B cell (primary cell): ENCODE measurements around the gene SFXN2. TPM values are rescaled to one million over a fixed set of nuclear protein-coding genes. Genes with fewer than 3 reads are reported as not detected.

Experiments
- ATAC-seq: fragments of 200-7000 bp; cut with Tn5 transposase; one replicate; pipeline ENCODE4 v1.10.0; 2021; ENCODE audit warnings: low read depth, mild to moderate bottlenecking, moderate number of reproducible peaks, moderate library complexity
- CTCF ChIA-PET: fragments of 350-600 bp; sonication (Branson Sonifier 250); formaldehyde crosslinking; loops from one replicate; lab custom pipeline; 2021; ENCODE audit warnings: antibody characterized with exemption, inconsistent platforms; lab: Charles Lee
- POLR2A ChIA-PET: fragments of 350-600 bp; sonication (Branson Sonifier 250); formaldehyde crosslinking; loops from one replicate; lab custom pipeline; 2021; ENCODE audit warnings: antibody characterized with exemption; lab: Charles Lee
- DNase-seq: peaks from one replicate; pipeline ENCODE4 v3.0.0; 2013
- H2AFZ ChIP-seq: 2 replicates; pipeline ENCODE4 v1.6.1; 2012; ENCODE audit warnings: mild to moderate bottlenecking, low read depth, low read length; ENCODE audit not compliant: insufficient read depth, poor library complexity, severe bottlenecking
- H3K27ac ChIP-seq, 2 donors: 1 replicate in 1 of 2; 2 replicates in 1 of 2; pipeline ENCODE4 v1.5.1; 2012 to 2013; ENCODE audit warnings: low read length in 2 of 2, mild to moderate bottlenecking in 2 of 2, moderate library complexity in 1 of 2
- H3K27me3 ChIP-seq, 4 experiments: fragments of 200-600 bp in 1 of 4; sonication (generic) in 1 of 4; replicated peaks in 1 of 4; 1 replicate in 2 of 4; 2 replicates in 2 of 4; pipeline versions ENCODE4 v1.6.1 to v1.7.0; 2013 to 2016; ENCODE audit warnings: low read length in 3 of 4, mild to moderate bottlenecking in 2 of 4, mixed read lengths in 1 of 4, moderate library complexity in 1 of 4; ENCODE audit not compliant: insufficient read depth in 4 of 4, control insufficient read depth in 3 of 4; ENCODE audit errors: control extremely low read depth in 1 of 4
- H3K36me3 ChIP-seq, 2 experiments: replicated peaks in 1 of 2; 1 replicate in 1 of 2; 2 replicates in 1 of 2; pipeline versions ENCODE4 v1.6.1 to v1.7.1; 2013; ENCODE audit warnings: low read length in 1 of 2; ENCODE audit not compliant: insufficient read depth in 2 of 2, control insufficient read depth in 1 of 2; ENCODE audit errors: control extremely low read depth in 1 of 2, extremely low read depth in 1 of 2
- H3K4me1 ChIP-seq, 2 donors: fragments of 200-600 bp in 1 of 2; sonication (generic) in 1 of 2; 1 replicate in 1 of 2; 2 replicates in 1 of 2; pipeline versions ENCODE4 v1.5.1 to v1.6.1; 2013 to 2017; ENCODE audit warnings: low read length in 2 of 2; ENCODE audit not compliant: control insufficient read depth in 2 of 2, insufficient read depth in 2 of 2
- H3K4me2 ChIP-seq: replicated peaks from 2 replicates; pipeline ENCODE3; 2012; ENCODE audit warnings: mild to moderate bottlenecking, low read depth, low read length; ENCODE audit not compliant: poor library complexity, severe bottlenecking
- H3K4me3 ChIP-seq, 5 experiments: fragments of 200-600 bp in 1 of 5; sonication (generic) in 1 of 5; 1 replicate in 3 of 5; 2 replicates in 2 of 5; pipeline versions ENCODE4 v1.5.1 to v1.7.0; 2011 to 2016; ENCODE audit warnings: low read length in 4 of 5, mild to moderate bottlenecking in 4 of 5, low read depth in 2 of 5, control low read depth in 1 of 5, moderate library complexity in 1 of 5; ENCODE audit not compliant: insufficient read depth in 1 of 5; ENCODE audit errors: control extremely low read depth in 1 of 5, extremely low read depth in 1 of 5
- H3K79me2 ChIP-seq: fragments of 200-600 bp; sonication (generic); one replicate; pipeline ENCODE4 v1.6.0; 2016; ENCODE audit warnings: low read length; ENCODE audit not compliant: control insufficient read depth, insufficient read depth
- H3K9ac ChIP-seq: fragments of 200-600 bp; sonication (generic); 2 replicates; pipeline ENCODE4 v1.6.1; 2017; ENCODE audit warnings: mild to moderate bottlenecking, low read length, moderate library complexity
- H3K9me3 ChIP-seq, 3 donors: one replicate each; pipeline versions ENCODE4 v1.6.1 to v1.7.1; 2013; ENCODE audit warnings: low read length in 2 of 3; ENCODE audit not compliant: control insufficient read depth in 2 of 3, insufficient read depth in 1 of 3; ENCODE audit errors: control extremely low read depth in 1 of 3
- H4K20me1 ChIP-seq: 2 replicates; pipeline ENCODE4 v1.6.0; 2012; ENCODE audit warnings: mild to moderate bottlenecking, low read length; ENCODE audit not compliant: insufficient read depth, control insufficient read depth, poor library complexity, severe bottlenecking
- H3K27ac Mint-ChIP-seq: one replicate; pipeline ENCODE4 v1.8.0; 2021; ENCODE audit warnings: mixed read lengths
- H3K27me3 Mint-ChIP-seq: one replicate; pipeline ENCODE4 v1.8.0; 2021; ENCODE audit warnings: mixed read lengths
- H3K4me1 Mint-ChIP-seq: one replicate; pipeline ENCODE4 v1.8.0; 2021; ENCODE audit warnings: mixed read lengths
- H3K4me3 Mint-ChIP-seq: one replicate; pipeline ENCODE4 v1.8.0; 2021; ENCODE audit warnings: mixed read lengths
- H3K9me3 Mint-ChIP-seq: one replicate; pipeline ENCODE4 v1.8.0; 2022; ENCODE audit warnings: mixed read lengths; ENCODE audit not compliant: insufficient read depth
- EZH2 ChIP-seq: IDR thresholded peaks from 2 replicates; pipeline ENCODE4 v1.6.1; 2012; ENCODE audit warnings: borderline replicate concordance, low read depth, mild to moderate bottlenecking, moderate library complexity, low read length; ENCODE audit not compliant: insufficient read depth, poor library complexity, severe bottlenecking
- WGBS: methylation state at CpG from one replicate; pipeline ENCODE4 v1.1.5; 2013; ENCODE audit warnings: missing lambda C conversion rate; ENCODE audit not compliant: insufficient coverage; 5-methylcytosine and 5-hydroxymethylcytosine counted together
- intact Hi-C: fragments of 100-400 bp; cut with micrococcal nuclease; formaldehyde crosslinking; loops from one replicate; pipeline ENCODE4 v1.10.0; 2022
- polyA plus RNA-seq: library from polyadenylated mRNA; depleted of rRNA; stranded (reverse); fragments of >200 nt; gene quantifications from 2 replicates; pipeline ENCODE4 v1.2.3, GENCODE V29; 2012
- total RNA-seq, 2 donors: library from RNA; stranded (reverse); fragments of 120-200 nt in 1 of 2; gene quantifications; 1 replicate in 1 of 2; 2 replicates in 1 of 2; pipeline versions ENCODE4 v1.2.3 to v1.2.4, GENCODE V29; 2013 to 2022
- TF ChIP-seq, protein P1 (sequence below): fragments of 200-600 bp; IDR thresholded peaks from one replicate; pipeline ENCODE4 v1.8.0; 2022; ENCODE audit warnings: antibody characterized with exemption, mild to moderate bottlenecking

The SFXN2 gene
- total and polyA plus RNA-seq, 2 donors (not counting 1 experiment from before 2014, with no cell fraction given): 8.1 to 23.5 TPM

DNA sequence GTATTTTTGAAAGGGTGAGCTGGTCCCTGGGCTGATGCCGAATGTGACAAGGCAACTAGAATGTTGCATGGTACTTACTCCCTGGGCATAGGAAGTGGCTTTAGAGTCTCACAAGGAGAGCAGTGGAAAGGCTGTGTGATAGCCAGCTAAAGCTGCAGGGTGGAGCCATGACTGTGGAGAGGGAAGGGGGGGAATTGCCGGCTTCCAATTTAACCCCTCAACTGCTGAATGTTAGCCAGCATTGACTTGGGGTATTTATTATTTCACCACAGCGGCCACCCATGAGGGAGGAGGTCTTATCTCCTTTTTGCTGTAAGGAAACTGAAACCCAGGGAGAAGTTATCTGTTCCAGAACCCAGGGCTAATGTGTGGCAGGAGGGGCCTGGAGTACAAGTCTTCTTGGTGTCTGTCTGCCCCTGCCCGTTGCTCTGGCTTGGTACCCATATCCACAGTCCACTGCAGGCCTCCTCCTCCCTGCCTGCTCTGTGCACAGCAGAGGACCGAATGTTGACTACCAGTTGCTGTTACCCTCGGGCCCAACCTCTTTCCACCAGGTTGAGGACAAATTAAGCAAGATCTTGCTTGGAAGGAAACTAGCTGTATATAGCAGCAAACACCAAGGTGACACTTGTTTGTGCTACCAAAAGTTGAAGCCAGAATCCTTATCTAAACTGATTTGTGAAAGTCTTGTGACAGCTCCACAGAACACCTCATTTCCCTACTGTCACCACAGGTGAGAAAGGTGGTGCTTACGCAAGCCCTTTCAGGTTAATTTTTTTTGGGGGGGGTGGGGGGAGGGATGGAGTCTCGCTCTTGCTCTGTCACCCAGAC, 66.9 kb downstream of the SFXN2 start:
- Mint-ChIP-seq H3K27ac (no peak overlapping the region), H3K27me3 (no peaks in the 10 kb centered on the region)
- CTCF ChIA-PET: interaction anchor here (1.0 kb wide), 1 partner anchor 103 kb away, joined by 4 read pairs; no protein-coding TSS in a partner anchor

More for the DNA sequence above, 66.9 kb downstream of the SFXN2 start:
- Histone ChIP-seq H2AFZ (no peak overlapping the region), H3K4me2 (no peak overlapping the region), H3K27ac (no peak overlapping the region), H3K4me1 (peaks cover 1 to 5% of the 10 kb centered on the region in 2 donors), H3K27me3 (no peaks in the 10 kb centered on the region), H3K9ac (no peak overlapping the region), H4K20me1 (peaks cover 99% of the 10 kb centered on the region), H3K36me3 (peaks cover 0 to 35% of the 10 kb centered on the region in 2 experiments), H3K79me2 (peaks cover 98% of the 10 kb centered on the region), H3K9me3 (no peaks in the 10 kb centered on the region), H3K4me3 (no peak overlapping the region)
- intact Hi-C loops: no loop called here
- DNase-seq (no peak), ATAC-seq (no peak)
- no peak for TF ChIP-seq EZH2
- TF ChIP-seq, protein P1, sequence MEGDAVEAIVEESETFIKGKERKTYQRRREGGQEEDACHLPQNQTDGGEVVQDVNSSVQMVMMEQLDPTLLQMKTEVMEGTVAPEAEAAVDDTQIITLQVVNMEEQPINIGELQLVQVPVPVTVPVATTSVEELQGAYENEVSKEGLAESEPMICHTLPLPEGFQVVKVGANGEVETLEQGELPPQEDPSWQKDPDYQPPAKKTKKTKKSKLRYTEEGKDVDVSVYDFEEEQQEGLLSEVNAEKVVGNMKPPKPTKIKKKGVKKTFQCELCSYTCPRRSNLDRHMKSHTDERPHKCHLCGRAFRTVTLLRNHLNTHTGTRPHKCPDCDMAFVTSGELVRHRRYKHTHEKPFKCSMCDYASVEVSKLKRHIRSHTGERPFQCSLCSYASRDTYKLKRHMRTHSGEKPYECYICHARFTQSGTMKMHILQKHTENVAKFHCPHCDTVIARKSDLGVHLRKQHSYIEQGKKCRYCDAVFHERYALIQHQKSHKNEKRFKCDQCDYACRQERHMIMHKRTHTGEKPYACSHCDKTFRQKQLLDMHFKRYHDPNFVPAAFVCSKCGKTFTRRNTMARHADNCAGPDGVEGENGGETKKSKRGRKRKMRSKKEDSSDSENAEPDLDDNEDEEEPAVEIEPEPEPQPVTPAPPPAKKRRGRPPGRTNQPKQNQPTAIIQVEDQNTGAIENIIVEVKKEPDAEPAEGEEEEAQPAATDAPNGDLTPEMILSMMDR: no peak
- POLR2A ChIA-PET: no interaction called here
- Mint-ChIP-seq H3K4me3 (no peak overlapping the region), H3K4me1 (peaks cover 45% of the 10 kb centered on the region), H3K9me3 (no peaks in the 10 kb centered on the region)
- 90% methylated on average over 4 of the region's 8 CpGs for WGBS
